Colonic mucosa (tissue), 4 donors: ENCODE measurements around the gene ERFE. TPM values are rescaled to one million over a fixed set of nuclear protein-coding genes. Genes with fewer than 3 reads are reported as not detected.
A peak's percentile ranks its signal among the peaks of the same experiment; 100 is the strongest.

Source experiments
- DNase-seq: peaks from one replicate; pipeline ENCODE4 v3.0.0-alpha.2; 2020
- H3K27ac ChIP-seq: fragments of 200-600 bp; one replicate; pipeline ENCODE4 v1.8.0; 2021
- H3K27me3 ChIP-seq: fragments of 200-600 bp; one replicate; pipeline ENCODE4 v1.8.0; 2021
- H3K36me3 ChIP-seq: fragments of 200-600 bp; one replicate; pipeline ENCODE4 v1.8.0; 2021
- H3K4me1 ChIP-seq: fragments of 200-600 bp; one replicate; pipeline ENCODE4 v1.8.0; 2021; ENCODE audit warnings: mild to moderate bottlenecking
- H3K4me3 ChIP-seq: fragments of 200-600 bp; one replicate; pipeline ENCODE4 v1.8.0; 2021
- H3K9ac ChIP-seq, 2 donors: one replicate each; pipeline ENCODE4 v1.7.0; 2013; ENCODE audit warnings: control low read depth in 2 of 2, low read depth in 2 of 2, low read length in 2 of 2
- H3K9me3 ChIP-seq: fragments of 200-600 bp; one replicate; pipeline ENCODE4 v1.8.0; 2021
- CTCF ChIP-seq: fragments of 200-600 bp; IDR thresholded peaks from one replicate; pipeline ENCODE4 v1.8.0; 2022; ENCODE audit warnings: antibody characterized with exemption, mild to moderate bottlenecking
- intact Hi-C: fragments of 100-400 bp; cut with DNase I; formaldehyde crosslinking; loops from one replicate; pipeline ENCODE4 v1.14.1; 2022
- total RNA-seq, 2 donors: library from RNA; stranded (reverse); fragmentation: NEBNext Ultra II Directional in 1 of 2; extraction: Animal tissue kit (Norgen Biotek cat#: 25700) in 1 of 2; gene quantifications; one replicate each; pipeline ENCODE4 v1.2.1, GENCODE V29; 2021
- donor health status: healthy.
- donor health status: DM: no; HTN: no; CAD: no.
- donor health status: DM: no; HTN: no; CAD: no.

Gene ERFE
- total RNA-seq, 2 donors from 2014 or later = 0.50 TPM; not detected in 1

GRCh38 chr2:238140721-238141540 is 17.8 kb upstream of the ERFE start:
- H3K9ac ChIP-seq = no peak overlapping the region
- peaks cover 7% of the 10 kb centered on the region for H3K4me1 ChIP-seq

GRCh38 chr2:238141541-238142318 is 17.0 kb upstream of the ERFE start:
- Histone ChIP-seq H3K4me3 (no peak overlapping the region), H3K4me1 (peaks cover 7% of the 10 kb centered on the region), H3K27ac (no peak overlapping the region), H3K9me3 (no peaks in the 10 kb centered on the region), H3K27me3 (no peaks in the 10 kb centered on the region), H3K9ac (no peak overlapping the region), H3K36me3 (no peaks in the 10 kb centered on the region)
- DNase-seq = peak; percentile 94
- TF ChIP-seq CTCF = no peak
- intact Hi-C loops = no loop called here

More at GRCh38 chr2:238140721-238141540, 17.8 kb upstream of the ERFE start:
- intact Hi-C loops = no loop called here
- TF ChIP-seq CTCF = no peak
- Histone ChIP-seq H3K4me3 (no peak overlapping the region), H3K27me3 (no peaks in the 10 kb centered on the region), H3K36me3 (no peaks in the 10 kb centered on the region), H3K9me3 (no peaks in the 10 kb centered on the region), H3K27ac (no peak overlapping the region)
- DNase-seq = no peak

GRCh38 chr2:238142382-238143205 is 16.2 kb upstream of the ERFE start:
- intact Hi-C loops = no loop called here
- no peaks in the 10 kb centered on the region for H3K27me3 ChIP-seq
- H3K4me1 ChIP-seq = peaks cover 7% of the 10 kb centered on the region
- no peak overlapping the region for H3K9ac ChIP-seq
- no peak overlapping the region for H3K27ac ChIP-seq
- no peak for TF ChIP-seq CTCF
- DNase-seq = no peak
- H3K9me3 ChIP-seq = no peaks in the 10 kb centered on the region
- H3K4me3 ChIP-seq = no peak overlapping the region
- H3K36me3 ChIP-seq = no peaks in the 10 kb centered on the region

GRCh38 chr2:238143239-238143951 is 15.4 kb upstream of the ERFE start:
- Histone ChIP-seq H3K36me3 (no peaks in the 10 kb centered on the region), H3K9me3 (no peaks in the 10 kb centered on the region), H3K27ac (no peak overlapping the region), H3K27me3 (no peaks in the 10 kb centered on the region), H3K9ac (no peak overlapping the region), H3K4me3 (no peak overlapping the region), H3K4me1 (peaks cover 7% of the 10 kb centered on the region)
- TF ChIP-seq CTCF = no peak
- DNase-seq = no peak
- intact Hi-C loops = no loop called here

- Histone ChIP-seq H3K9me3 (no peaks in the 10 kb centered on the region), H3K4me3 (no peak overlapping the region), H3K27me3 (no peaks in the 10 kb centered on the region), H3K27ac (no peak overlapping the region), H3K36me3 (no peaks in the 10 kb centered on the region), H3K9ac (no peak overlapping the region), H3K4me1 (peaks cover 7% of the 10 kb centered on the region)
- DNase-seq = no peak
- no peak for TF ChIP-seq CTCF
- intact Hi-C loops = no loop called here
Observed at GRCh38 chr2:238144262-238144661, 14.5 kb upstream of the ERFE start.
